Measurements from ENCODE around the gene CD38. TPM values are rescaled to one million over a fixed set of nuclear protein-coding genes. Genes with fewer than 3 reads are reported as not detected.

CD38 gene
- total RNA-seq, 1 experiment from 2014 or later = 0.17 TPM

DNA sequence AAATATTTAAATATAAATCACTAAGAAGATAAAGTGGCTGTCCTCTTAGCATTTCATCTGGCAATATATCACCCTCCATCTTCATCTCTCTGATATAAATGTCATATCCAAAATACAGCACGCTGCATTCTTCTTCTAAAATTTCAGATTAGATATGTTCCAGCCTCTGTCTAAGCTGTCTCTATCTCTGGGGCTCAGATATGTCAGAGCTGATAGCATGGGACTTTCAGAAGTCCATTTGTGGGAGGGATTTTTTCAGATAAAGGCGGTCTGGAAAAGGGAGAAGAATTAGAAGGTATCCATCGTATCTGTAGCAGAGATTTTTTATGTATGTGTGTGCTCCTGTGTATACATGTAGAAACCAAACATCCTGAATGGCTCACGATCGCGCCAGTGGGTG lies 25.0 kb upstream of the CD38 start (continued):
- TF ChIP-seq KAT7 (CRISPR knock-in tag; IDR thresholded peaks at IDR 0.05; ENCODE audit: borderline replicate concordance) (no peak), RELA (CRISPR knock-in tag; IDR thresholded peaks at IDR 0.05; ENCODE audit: borderline replicate concordance) (no peak), ZNF532 (CRISPR knock-in tag; IDR thresholded peaks at IDR 0.05; ENCODE audit: borderline replicate concordance) (no peak), CDX4 (CRISPR knock-in tag; IDR thresholded peaks at IDR 0.05; ENCODE audit: borderline replicate concordance) (no peak)
- TF ChIP-seq, protein P1, sequence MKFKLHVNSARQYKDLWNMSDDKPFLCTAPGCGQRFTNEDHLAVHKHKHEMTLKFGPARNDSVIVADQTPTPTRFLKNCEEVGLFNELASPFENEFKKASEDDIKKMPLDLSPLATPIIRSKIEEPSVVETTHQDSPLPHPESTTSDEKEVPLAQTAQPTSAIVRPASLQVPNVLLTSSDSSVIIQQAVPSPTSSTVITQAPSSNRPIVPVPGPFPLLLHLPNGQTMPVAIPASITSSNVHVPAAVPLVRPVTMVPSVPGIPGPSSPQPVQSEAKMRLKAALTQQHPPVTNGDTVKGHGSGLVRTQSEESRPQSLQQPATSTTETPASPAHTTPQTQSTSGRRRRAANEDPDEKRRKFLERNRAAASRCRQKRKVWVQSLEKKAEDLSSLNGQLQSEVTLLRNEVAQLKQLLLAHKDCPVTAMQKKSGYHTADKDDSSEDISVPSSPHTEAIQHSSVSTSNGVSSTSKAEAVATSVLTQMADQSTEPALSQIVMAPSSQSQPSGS (CRISPR knock-in tag; IDR thresholded peaks at IDR 0.05; ENCODE audit: borderline replicate concordance, low read depth) = no peak

DNA sequence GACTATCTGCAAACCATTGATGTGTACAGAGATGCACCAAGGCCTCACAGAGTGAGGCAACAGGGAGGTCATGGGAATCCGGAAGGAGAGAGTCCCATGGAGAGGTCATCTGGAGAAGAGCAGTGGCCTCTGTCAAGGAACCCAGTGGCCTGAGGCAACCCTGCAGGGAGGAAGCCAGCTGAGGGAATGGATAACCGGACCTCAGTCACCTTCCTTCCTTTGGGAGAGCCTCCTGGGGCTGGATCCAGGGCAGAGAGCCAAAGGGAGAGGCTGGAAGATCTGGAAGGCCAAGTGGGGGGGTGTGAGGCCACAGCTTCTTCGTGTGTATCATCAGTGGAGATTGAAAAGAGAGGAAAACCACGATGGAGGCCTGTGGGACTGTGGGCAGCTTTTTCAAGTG lies 24.3 kb upstream of the CD38 start:
- DNase-seq (ENCODE audit: low spot score) (no peak), ATAC-seq (no peak)
- Mint-ChIP-seq H3K4me1 (no peaks in the 10 kb centered on the region), H3K9me3 (peaks cover 16% of the 10 kb centered on the region), H3K27me3 (ENCODE audit: low read depth) (no peaks in the 10 kb centered on the region; the same call in none of the 2 replicates), H3K4me3 (no peak overlapping the region), H3K36me3 (no peaks in the 10 kb centered on the region), H3K27ac (no peak overlapping the region)
- TF ChIP-seq USF2 (CRISPR knock-in tag; IDR thresholded peaks at IDR 0.05) (no peak), ELF4 (CRISPR knock-in tag; IDR thresholded peaks at IDR 0.05; ENCODE audit: low read depth) (no peak), GRHL2 (CRISPR knock-in tag; IDR thresholded peaks at IDR 0.05; ENCODE audit: insufficient replicate concordance, severe bottlenecking) (no peak), ZNF423 (CRISPR knock-in tag; IDR thresholded peaks at IDR 0.05) (no peak), FOXP4 (CRISPR knock-in tag; IDR thresholded peaks at IDR 0.05) (no peak), CREB1 (CRISPR knock-in tag; IDR thresholded peaks at IDR 0.05) (no peak)
- TF ChIP-seq, protein P2, sequence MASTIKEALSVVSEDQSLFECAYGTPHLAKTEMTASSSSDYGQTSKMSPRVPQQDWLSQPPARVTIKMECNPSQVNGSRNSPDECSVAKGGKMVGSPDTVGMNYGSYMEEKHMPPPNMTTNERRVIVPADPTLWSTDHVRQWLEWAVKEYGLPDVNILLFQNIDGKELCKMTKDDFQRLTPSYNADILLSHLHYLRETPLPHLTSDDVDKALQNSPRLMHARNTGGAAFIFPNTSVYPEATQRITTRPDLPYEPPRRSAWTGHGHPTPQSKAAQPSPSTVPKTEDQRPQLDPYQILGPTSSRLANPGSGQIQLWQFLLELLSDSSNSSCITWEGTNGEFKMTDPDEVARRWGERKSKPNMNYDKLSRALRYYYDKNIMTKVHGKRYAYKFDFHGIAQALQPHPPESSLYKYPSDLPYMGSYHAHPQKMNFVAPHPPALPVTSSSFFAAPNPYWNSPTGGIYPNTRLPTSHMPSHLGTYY (CRISPR knock-in tag; IDR thresholded peaks at IDR 0.05) = no peak
- TF ChIP-seq, protein P3, sequence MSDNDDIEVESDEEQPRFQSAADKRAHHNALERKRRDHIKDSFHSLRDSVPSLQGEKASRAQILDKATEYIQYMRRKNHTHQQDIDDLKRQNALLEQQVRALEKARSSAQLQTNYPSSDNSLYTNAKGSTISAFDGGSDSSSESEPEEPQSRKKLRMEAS (CRISPR knock-in tag; IDR thresholded peaks at IDR 0.05) = no peak
- TF ChIP-seq, protein P4, sequence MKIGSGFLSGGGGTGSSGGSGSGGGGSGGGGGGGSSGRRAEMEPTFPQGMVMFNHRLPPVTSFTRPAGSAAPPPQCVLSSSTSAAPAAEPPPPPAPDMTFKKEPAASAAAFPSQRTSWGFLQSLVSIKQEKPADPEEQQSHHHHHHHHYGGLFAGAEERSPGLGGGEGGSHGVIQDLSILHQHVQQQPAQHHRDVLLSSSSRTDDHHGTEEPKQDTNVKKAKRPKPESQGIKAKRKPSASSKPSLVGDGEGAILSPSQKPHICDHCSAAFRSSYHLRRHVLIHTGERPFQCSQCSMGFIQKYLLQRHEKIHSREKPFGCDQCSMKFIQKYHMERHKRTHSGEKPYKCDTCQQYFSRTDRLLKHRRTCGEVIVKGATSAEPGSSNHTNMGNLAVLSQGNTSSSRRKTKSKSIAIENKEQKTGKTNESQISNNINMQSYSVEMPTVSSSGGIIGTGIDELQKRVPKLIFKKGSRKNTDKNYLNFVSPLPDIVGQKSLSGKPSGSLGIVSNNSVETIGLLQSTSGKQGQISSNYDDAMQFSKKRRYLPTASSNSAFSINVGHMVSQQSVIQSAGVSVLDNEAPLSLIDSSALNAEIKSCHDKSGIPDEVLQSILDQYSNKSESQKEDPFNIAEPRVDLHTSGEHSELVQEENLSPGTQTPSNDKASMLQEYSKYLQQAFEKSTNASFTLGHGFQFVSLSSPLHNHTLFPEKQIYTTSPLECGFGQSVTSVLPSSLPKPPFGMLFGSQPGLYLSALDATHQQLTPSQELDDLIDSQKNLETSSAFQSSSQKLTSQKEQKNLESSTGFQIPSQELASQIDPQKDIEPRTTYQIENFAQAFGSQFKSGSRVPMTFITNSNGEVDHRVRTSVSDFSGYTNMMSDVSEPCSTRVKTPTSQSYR (CRISPR knock-in tag; IDR thresholded peaks at IDR 0.05) = no peak
- TF ChIP-seq, protein P5, sequence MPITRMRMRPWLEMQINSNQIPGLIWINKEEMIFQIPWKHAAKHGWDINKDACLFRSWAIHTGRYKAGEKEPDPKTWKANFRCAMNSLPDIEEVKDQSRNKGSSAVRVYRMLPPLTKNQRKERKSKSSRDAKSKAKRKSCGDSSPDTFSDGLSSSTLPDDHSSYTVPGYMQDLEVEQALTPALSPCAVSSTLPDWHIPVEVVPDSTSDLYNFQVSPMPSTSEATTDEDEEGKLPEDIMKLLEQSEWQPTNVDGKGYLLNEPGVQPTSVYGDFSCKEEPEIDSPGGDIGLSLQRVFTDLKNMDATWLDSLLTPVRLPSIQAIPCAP (CRISPR knock-in tag; IDR thresholded peaks at IDR 0.05) = no peak
- POLR2A ChIA-PET = no interaction called here
- CTCF ChIA-PET = no interaction called here

Data from WTC11 (cell line).